K562 (cell line): Measurements from ENCODE around the gene ASGR1. TPM values are rescaled to one million over a fixed set of nuclear protein-coding genes. Genes with fewer than 3 reads are reported as not detected.

Experiments
- ATAC-seq: fragments of 200-7000 bp; cut with Tn5 transposase; 3 replicates; pipeline ENCODE4 v1.9.1; 2020; ENCODE audit warnings: moderate library complexity
- BruUV-seq: library from RNA; stranded (reverse); fragments of 400-500 nt; replicated peaks from 2 replicates; lab custom pipeline; 2021; lab: Mats Ljungman, UMichigan
- CTCF ChIA-PET: fragments of 300-600 bp; formaldehyde crosslinking; extraction: SDS; loops from one replicate; lab custom pipeline; 2021; ENCODE audit warnings: low intra/inter-chr PET ratio; lab: Yijun Ruan, JAX
- POLR2A ChIA-PET: fragments of 300-600, 350-650 bp; sonication (Branson Sonifier 250); formaldehyde crosslinking; extraction: SDS; loops from one replicate; lab custom pipeline; 2021; ENCODE audit warnings: antibody characterized with exemption, inconsistent platforms; lab: Yijun Ruan, JAX
- DNase-seq, 4 experiments: peaks; one replicate each; pipeline versions ENCODE4 v3.0.0 to v3.0.0-alpha.2; 2011 to 2018; ENCODE audit warnings: low spot score in 3 of 4, mixed read lengths in 3 of 4; ENCODE audit errors: extremely low read depth in 1 of 4
- FAIRE-seq: peaks from 2 replicates; lab custom pipeline; 2011; peaks lifted over from hg19 to GRCh38; lab: Jason Lieb, UNC
- H2AFZ ChIP-seq: 2 replicates; pipeline ENCODE4 v1.6.0; 2011; ENCODE audit warnings: low read depth, low read length, control low read depth, inconsistent platforms
- H3K27ac ChIP-seq: fragments of 200-600 bp; 3 replicates; pipeline ENCODE4 v1.8.0; 2011; ENCODE audit warnings: low read depth, mild to moderate bottlenecking, control low read depth, inconsistent platforms, low read length, moderate library complexity, mixed read lengths; ENCODE audit errors: extremely low read depth
- H3K27me3 ChIP-seq, 2 experiments: fragments of 300-600 bp in 1 of 2; 2 replicates in 1 of 2; 3 replicates in 1 of 2; pipeline versions ENCODE4 v1.6.0 to v1.8.0; 2011; ENCODE audit warnings: inconsistent platforms in 2 of 2, low read length in 2 of 2, mild to moderate bottlenecking in 1 of 2, mixed read lengths in 1 of 2, moderate library complexity in 1 of 2; ENCODE audit not compliant: control insufficient read depth in 2 of 2, insufficient read depth in 2 of 2
- H3K36me3 ChIP-seq: fragments of 300-600 bp; 3 replicates; pipeline ENCODE4 v1.8.0; 2011; ENCODE audit warnings: mild to moderate bottlenecking, low read length, inconsistent platforms; ENCODE audit not compliant: control insufficient read depth, insufficient read depth
- H3K4me1 ChIP-seq, 2 experiments: fragments of 200-600 bp in 1 of 2; replicated peaks in 1 of 2; 2 replicates in 1 of 2; 3 replicates in 1 of 2; pipeline versions ENCODE4 v1.5.1 to v1.8.0; 2011; ENCODE audit warnings: inconsistent platforms in 2 of 2, low read length in 2 of 2, mild to moderate bottlenecking in 1 of 2, mixed read lengths in 1 of 2, moderate library complexity in 1 of 2; ENCODE audit not compliant: control insufficient read depth in 2 of 2, insufficient read depth in 2 of 2
- H3K4me2 ChIP-seq: 2 replicates; pipeline ENCODE4 v1.6.1; 2011; ENCODE audit warnings: low read length, control low read depth, inconsistent platforms, mixed read lengths; ENCODE audit not compliant: insufficient read depth
- H3K4me3 ChIP-seq: fragments of 200-600 bp; sonication (generic), shearing (Covaris generic); 2 replicates; pipeline ENCODE4 v1.5.1; 2016; ENCODE audit warnings: control low read depth, inconsistent platforms
- H3K79me2 ChIP-seq: fragments of 200-600 bp; 3 replicates; pipeline ENCODE4 v1.8.0; 2011; ENCODE audit warnings: low read length, inconsistent platforms; ENCODE audit not compliant: control insufficient read depth, insufficient read depth
- H3K9ac ChIP-seq, 2 experiments: 2 replicates each; pipeline versions ENCODE4 v1.6.0 to v1.6.1; 2011; ENCODE audit warnings: low read depth in 2 of 2, low read length in 2 of 2, control low read depth in 1 of 2, inconsistent platforms in 1 of 2, mild to moderate bottlenecking in 1 of 2, mixed read lengths in 1 of 2; ENCODE audit not compliant: insufficient read depth in 1 of 2
- H3K9me1 ChIP-seq: one replicate; pipeline ENCODE4 v1.6.0; 2011; ENCODE audit warnings: inconsistent platforms, mild to moderate bottlenecking, low read length, moderate library complexity; ENCODE audit not compliant: control insufficient read depth, insufficient read depth
- H3K9me3 ChIP-seq: replicated peaks from 2 replicates; pipeline ENCODE4 v1.5.1; 2011; ENCODE audit warnings: low read depth, low read length, inconsistent platforms; ENCODE audit not compliant: control insufficient read depth, insufficient read depth
- H4K20me1 ChIP-seq: replicated peaks from 2 replicates; pipeline ENCODE4 v1.6.1; 2011; ENCODE audit warnings: low read length, inconsistent platforms, mixed read lengths; ENCODE audit not compliant: control insufficient read depth, insufficient read depth
- ARID3B ChIP-seq: fragments of 250-450 bp; sonication (Bioruptor Pico); IDR thresholded peaks from 2 replicates; pipeline ENCODE4 v1.4.0; 2020; ENCODE audit warnings: borderline replicate concordance
- RFX1 ChIP-seq: fragments of 450-650 bp; IDR thresholded peaks from 2 replicates; pipeline ENCODE4 v1.6.1; 2016; ENCODE audit warnings: mild to moderate bottlenecking, moderate library complexity
- WGBS: fragments of 100-300 bp; shearing (Covaris generic); methylation state at CpG from one replicate; pipeline ENCODE4 v1.1.6; 2016; ENCODE audit warnings: low coverage, mixed read lengths; ENCODE audit not compliant: insufficient coverage; ENCODE audit errors: missing lambda C conversion rate; 5-methylcytosine and 5-hydroxymethylcytosine counted together
- in situ Hi-C: fragments of 300-500 bp; cut with MboI; formaldehyde crosslinking; loops from 4 replicates; pipeline ENCODE4 v1.15.0; 2018; ENCODE audit warnings: inconsistent platforms, mixed read lengths
- intact Hi-C: fragments of 100-400 bp; cut with micrococcal nuclease; formaldehyde crosslinking; loops from 2 replicates; pipeline ENCODE4 v1.14.2; 2022
- polyA plus RNA-seq, 8 experiments: library from polyadenylated mRNA; depleted of rRNA in 4 of 8; stranded (reverse) in 5 of 8; unstranded in 3 of 8; fragments of >200 nt; fragmentation: Nextera tagmentation in 2 of 8; fragmentation: Illumina TruSeq in 1 of 8; extraction: Ambion mirVana in 2 of 8; extraction: Trizol in 1 of 8; gene quantifications; 2 replicates each; pipeline versions ENCODE4 v1.2.1 to v1.2.3, GENCODE V29; 2011 to 2014; ENCODE audit warnings: inconsistent platforms in 1 of 8, missing spikeins in 1 of 8
- total RNA-seq, 7 experiments: library from RNA; depleted of rRNA in 6 of 7; stranded (reverse); fragments of >200 nt in 6 of 7; fragmentation: Illumina TruSeq in 2 of 7; extraction: Trizol in 2 of 7; gene quantifications; 2 replicates each; pipeline versions ENCODE4 v1.2.1 to v1.2.3, GENCODE V29; 2011 to 2021; ENCODE audit warnings: low replicate concordance in 1 of 7

Gene ASGR1
- total and polyA plus RNA-seq, 9 of the 15 experiments (the other 6 are each of a cell fraction or from before 2014, with no cell fraction given) = 0.11 to 1.0 (median 0.64) TPM; not detected in 2

DNA sequence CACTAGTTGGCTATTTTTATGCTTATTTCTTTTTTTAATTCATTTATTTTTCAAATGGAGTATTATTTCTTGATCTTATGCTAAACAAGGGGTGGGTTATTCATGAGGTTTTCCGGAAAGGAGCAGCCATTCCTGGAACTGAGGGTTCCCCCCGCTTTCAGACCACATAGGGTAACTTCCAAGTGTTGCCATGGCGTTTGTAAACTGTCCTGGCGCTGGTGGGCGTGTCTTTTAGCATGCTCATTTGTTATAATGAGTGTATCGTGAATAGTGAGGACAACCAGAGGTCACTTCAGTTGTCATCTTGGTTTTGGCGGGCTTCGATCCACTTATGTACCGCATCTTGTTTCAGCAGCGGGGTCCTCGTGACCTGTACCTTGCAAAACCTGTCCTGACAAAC, 35.0 kb downstream of the ASGR1 start:
- POLR2A ChIA-PET = no interaction called here

More for the DNA sequence above, 35.0 kb downstream of the ASGR1 start:
- no peak for TF ChIP-seq ARID3B (CRISPR knock-in tag)
- TF ChIP-seq RFX1 = peak; percentile 68
- Histone ChIP-seq H3K27ac (no peak overlapping the region), H3K9me1 (no peaks in the 10 kb centered on the region), H3K4me1 (no peaks in the 10 kb centered on the region; a peak in 1 of 5 replicates), H3K27me3 (peaks cover 16 to 53% of the 10 kb centered on the region in 2 experiments), H3K79me2 (no peaks in the 10 kb centered on the region), H3K9ac (no peak overlapping the region), H3K4me2 (no peak overlapping the region), H3K36me3 (no peaks in the 10 kb centered on the region), H2AFZ (no peak overlapping the region), H3K9me3 (no peaks in the 10 kb centered on the region), H3K4me3 (no peak overlapping the region), H4K20me1 (no peaks in the 10 kb centered on the region; the same call in 1 of the 2 replicates)
- ATAC-seq (no peak), DNase-seq (no peak), FAIRE-seq (no peak)
- CTCF ChIA-PET = no interaction called here
- WGBS = 4% methylated on average over 10 of the region's 11 CpGs
- in situ Hi-C loops = no loop called here
- intact Hi-C loops = no loop called here
- BruUV-seq = no TSS peak
